ENCODE data around the gene KIAA0586.

Gene KIAA0586

DNA sequence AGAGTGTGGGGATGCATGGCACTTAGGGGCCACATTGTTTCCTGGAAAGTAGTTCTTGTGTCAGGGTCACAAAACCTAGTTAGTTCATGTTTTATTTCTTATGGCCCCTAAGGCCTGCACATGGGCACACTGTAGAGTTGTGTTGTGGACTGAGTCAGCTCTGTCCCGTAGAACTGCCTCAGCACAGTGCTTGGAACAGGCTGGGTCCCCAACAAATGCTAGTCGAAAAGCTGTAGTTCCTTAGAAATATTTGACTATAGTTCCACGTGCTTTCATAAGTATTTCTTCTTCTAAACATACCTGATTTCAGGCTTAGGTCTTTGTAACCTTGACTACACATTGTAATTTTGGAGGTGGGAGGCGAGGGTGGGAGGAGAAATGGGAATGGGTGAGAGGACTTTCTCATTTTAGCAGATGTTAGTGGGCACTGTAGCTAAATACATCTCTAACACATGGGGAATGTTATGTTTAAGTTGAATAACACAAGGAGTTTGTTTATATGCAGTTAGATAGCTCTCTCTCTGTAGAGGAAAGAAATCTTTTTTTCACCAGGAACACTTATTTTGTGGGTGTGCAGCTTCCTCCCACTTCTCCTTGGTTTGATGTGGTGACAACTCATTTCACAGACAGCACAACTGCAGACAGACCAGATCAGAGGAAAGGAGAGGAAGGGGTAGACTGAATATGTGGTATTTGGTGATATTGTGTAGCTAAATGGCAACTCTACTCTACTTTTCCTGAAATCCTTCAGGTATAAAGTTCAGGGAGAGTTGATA, 170.7 kb downstream of the KIAA0586 start:
- DNase-seq (ENCODE audit: low read depth) = no peak

DNA sequence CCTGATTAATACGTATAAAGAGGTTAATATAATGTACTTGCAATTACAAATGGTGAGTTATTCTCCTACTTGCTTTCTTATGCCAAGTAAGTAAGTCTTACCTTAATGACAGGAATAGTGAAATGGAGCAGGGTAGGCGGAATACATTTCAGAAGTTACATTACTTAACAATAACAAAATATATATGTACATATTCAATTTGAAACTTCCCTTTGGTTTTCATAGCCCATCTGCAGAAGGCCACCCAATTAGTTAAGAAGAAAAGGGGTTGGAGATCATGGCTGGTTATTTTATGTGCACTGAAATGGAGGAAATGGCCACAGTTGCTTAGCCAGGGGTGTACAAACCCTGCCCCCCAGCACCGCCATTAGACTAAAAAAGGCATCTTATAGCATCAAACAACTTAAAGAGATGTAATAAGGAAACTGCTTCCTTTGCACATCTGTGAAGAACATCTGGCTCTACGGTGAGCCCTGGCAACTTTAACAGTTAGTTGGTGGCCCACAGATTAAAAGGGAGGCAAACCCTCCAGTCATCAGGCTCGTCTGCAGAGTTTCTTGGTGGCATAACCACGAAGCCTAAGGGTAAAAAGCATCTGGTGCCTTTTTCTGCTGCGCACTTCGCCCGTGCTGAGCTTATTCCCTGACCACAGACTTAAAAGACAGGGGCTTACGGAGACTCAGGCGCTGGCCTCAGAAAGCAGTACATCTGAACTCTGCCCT, 171.4 kb downstream of the KIAA0586 start:
- no peak for DNase-seq (ENCODE audit: low read depth)

DNA sequence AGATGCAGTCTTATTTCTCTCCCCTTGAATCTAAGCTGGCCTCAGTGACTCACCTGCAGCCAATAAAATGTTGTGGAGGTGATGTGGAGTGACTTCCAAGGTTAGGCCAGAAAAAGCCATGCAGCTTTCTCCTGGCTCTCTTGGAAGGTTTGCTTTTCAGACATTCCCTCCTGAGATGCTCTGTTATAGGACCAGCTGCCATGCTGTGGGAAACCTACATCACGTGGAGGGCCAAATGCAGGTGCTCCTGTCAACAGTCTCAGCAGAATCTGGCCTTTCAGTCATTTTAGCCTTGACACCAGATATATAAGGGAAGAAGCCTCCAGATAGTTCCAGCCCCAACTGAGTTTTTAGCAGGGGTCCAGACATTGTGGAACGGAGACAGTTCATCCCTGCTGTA, 172.2 kb downstream of the KIAA0586 start:
- DNase-seq (ENCODE audit: low read depth) = no peak

All from ELR (cell line).